Panc1 (cell line): Measurements from ENCODE around the gene MCF2L2. TPM values are rescaled to one million over a fixed set of nuclear protein-coding genes. Genes with fewer than 3 reads are reported as not detected.

Experiments
- ATAC-seq: fragments of 200-7000 bp; cut with Tn5 transposase; 2 replicates; pipeline ENCODE4 v1.9.1; 2020; ENCODE audit warnings: mild to moderate bottlenecking, moderate library complexity
- BruUV-seq: library from RNA; stranded (reverse); fragments of 400-500 nt; replicated peaks from 2 replicates; lab custom pipeline; 2021; lab: Mats Ljungman, UMichigan
- CTCF ChIA-PET: fragments of 300-600 bp; sonication (Branson Sonifier 250); formaldehyde crosslinking; loops from one replicate; lab custom pipeline; 2022; ENCODE audit warnings: antibody characterized with exemption; lab: Charles Lee
- POLR2A ChIA-PET: fragments of 300-600 bp; sonication (Branson Sonifier 250); formaldehyde crosslinking; loops from one replicate; lab custom pipeline; 2022; ENCODE audit warnings: antibody characterized with exemption; lab: Charles Lee
- DNase-seq: peaks from one replicate; pipeline ENCODE4 v3.0.0-alpha.2; 2010; ENCODE audit warnings: low read depth, low spot score
- H3K27ac ChIP-seq: 2 replicates; pipeline ENCODE4 v1.5.1; 2011; ENCODE audit warnings: mild to moderate bottlenecking, low read length, inconsistent platforms
- H3K27me3 ChIP-seq: fragments of 200-500 bp; sonication (Bioruptor generic); 2 replicates; pipeline ENCODE4 v1.6.0; 2014; ENCODE audit warnings: low read length, inconsistent platforms; ENCODE audit not compliant: control insufficient read depth, insufficient read depth
- H3K36me3 ChIP-seq: fragments of 200-500 bp; sonication (Bioruptor generic); 2 replicates; pipeline ENCODE4 v1.5.1; 2014; ENCODE audit warnings: inconsistent platforms, mild to moderate bottlenecking, low read length, moderate library complexity; ENCODE audit not compliant: control insufficient read depth, insufficient read depth
- H3K4me1 ChIP-seq: 2 replicates; pipeline ENCODE4 v1.5.1; 2011; ENCODE audit warnings: inconsistent platforms, mild to moderate bottlenecking, low read length, moderate library complexity; ENCODE audit not compliant: control insufficient read depth, insufficient read depth
- H3K4me3 ChIP-seq, 2 experiments: 2 replicates each; pipeline ENCODE4 v1.5.1; 2011 to 2012; ENCODE audit warnings: low read depth in 2 of 2, low read length in 2 of 2, mild to moderate bottlenecking in 2 of 2, inconsistent platforms in 1 of 2, moderate library complexity in 1 of 2
- H3K9me3 ChIP-seq: fragments of 200-500 bp; sonication (Bioruptor generic); 2 replicates; pipeline ENCODE4 v1.5.1; 2014; ENCODE audit warnings: low read depth, mild to moderate bottlenecking, inconsistent platforms, low read length, moderate library complexity; ENCODE audit not compliant: control insufficient read depth, insufficient read depth
- POLR2AphosphoS5 ChIP-seq: IDR thresholded peaks from 2 replicates; pipeline ENCODE4 v1.6.1; 2012; ENCODE audit warnings: mild to moderate bottlenecking, low read depth, low read length, moderate library complexity
- SIN3A ChIP-seq: IDR thresholded peaks from 2 replicates; pipeline ENCODE4 v1.6.1; 2012; ENCODE audit warnings: low read depth, mild to moderate bottlenecking, low read length, moderate library complexity, borderline replicate concordance; ENCODE audit not compliant: insufficient read depth
- TCF7L2 ChIP-seq: IDR thresholded peaks from 2 replicates; pipeline ENCODE4 v1.6.1; 2011; ENCODE audit warnings: mild to moderate bottlenecking, low read depth, low read length, inconsistent platforms
- in situ Hi-C: cut with HindIII; loops from 2 replicates; pipeline ENCODE4 v1.10.0; 2016; ENCODE audit warnings: low sequenced_read_pairs, low pct_unique_long_range_greater_than_20kb
- intact Hi-C: fragments of 100-400 bp; cut with micrococcal nuclease; formaldehyde crosslinking; loops from one replicate; pipeline ENCODE4 v1.10.0; 2022; ENCODE audit not compliant: unreplicated experiment
- total RNA-seq: library from RNA; stranded (reverse); gene quantifications from one replicate; pipeline ENCODE4 v1.2.1, GENCODE V29; 2021; ENCODE audit not compliant: unreplicated experiment
- TF ChIP-seq, protein P1 (sequence below), 2 experiments: IDR thresholded peaks; 2 replicates each; pipeline ENCODE4 v1.6.1; 2011 to 2012; ENCODE audit warnings: low read depth in 2 of 2, control low read depth in 1 of 2, low read length in 1 of 2, mild to moderate bottlenecking in 1 of 2, moderate library complexity in 1 of 2; ENCODE audit not compliant: insufficient read depth in 1 of 2
- TF ChIP-seq, protein P2 (sequence below): fragments of 450-650 bp; IDR thresholded peaks from 2 replicates; pipeline ENCODE4 v1.5.1; 2017; ENCODE audit warnings: mild to moderate bottlenecking

Gene MCF2L2
- total RNA-seq, 1 experiment from 2014 or later = 1.0 TPM

DNA sequence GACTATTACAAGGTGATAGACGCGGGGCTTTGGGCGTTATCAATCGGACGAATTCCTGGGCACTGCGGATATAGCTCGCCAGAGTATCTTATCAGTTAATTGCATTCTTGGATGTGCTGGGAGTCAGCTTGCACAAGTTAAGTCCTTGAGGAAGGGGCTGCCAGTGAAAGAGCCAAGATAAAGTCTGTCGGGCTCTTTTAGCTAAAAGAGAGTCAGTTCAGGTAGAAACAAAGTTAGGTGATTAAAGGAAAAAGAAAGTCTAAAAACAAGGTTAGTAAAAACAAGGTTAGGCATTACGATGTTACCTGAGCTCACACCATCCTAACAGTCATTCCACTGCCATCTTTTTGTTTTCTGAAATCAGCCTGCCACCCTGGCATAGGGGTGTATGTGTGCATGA lies 6.1 kb upstream of the MCF2L2 start:
- ChIA-PET POLR2A (no interaction called here), CTCF (interaction anchor here (0.7 kb wide), 1 partner anchor 324 kb away, joined by 3 read pairs; no protein-coding TSS in a partner anchor)
- Histone ChIP-seq H3K27me3 (peaks cover 6% of the 10 kb centered on the region), H3K4me1 (no peaks in the 10 kb centered on the region), H3K36me3 (no peaks in the 10 kb centered on the region), H3K9me3 (no peaks in the 10 kb centered on the region), H3K4me3 (no peak overlapping the region), H3K27ac (no peak overlapping the region)
- intact Hi-C loops = no loop called here
- BruUV-seq = no TSS peak
- in situ Hi-C loops = no loop called here
- TF ChIP-seq, protein P1, sequence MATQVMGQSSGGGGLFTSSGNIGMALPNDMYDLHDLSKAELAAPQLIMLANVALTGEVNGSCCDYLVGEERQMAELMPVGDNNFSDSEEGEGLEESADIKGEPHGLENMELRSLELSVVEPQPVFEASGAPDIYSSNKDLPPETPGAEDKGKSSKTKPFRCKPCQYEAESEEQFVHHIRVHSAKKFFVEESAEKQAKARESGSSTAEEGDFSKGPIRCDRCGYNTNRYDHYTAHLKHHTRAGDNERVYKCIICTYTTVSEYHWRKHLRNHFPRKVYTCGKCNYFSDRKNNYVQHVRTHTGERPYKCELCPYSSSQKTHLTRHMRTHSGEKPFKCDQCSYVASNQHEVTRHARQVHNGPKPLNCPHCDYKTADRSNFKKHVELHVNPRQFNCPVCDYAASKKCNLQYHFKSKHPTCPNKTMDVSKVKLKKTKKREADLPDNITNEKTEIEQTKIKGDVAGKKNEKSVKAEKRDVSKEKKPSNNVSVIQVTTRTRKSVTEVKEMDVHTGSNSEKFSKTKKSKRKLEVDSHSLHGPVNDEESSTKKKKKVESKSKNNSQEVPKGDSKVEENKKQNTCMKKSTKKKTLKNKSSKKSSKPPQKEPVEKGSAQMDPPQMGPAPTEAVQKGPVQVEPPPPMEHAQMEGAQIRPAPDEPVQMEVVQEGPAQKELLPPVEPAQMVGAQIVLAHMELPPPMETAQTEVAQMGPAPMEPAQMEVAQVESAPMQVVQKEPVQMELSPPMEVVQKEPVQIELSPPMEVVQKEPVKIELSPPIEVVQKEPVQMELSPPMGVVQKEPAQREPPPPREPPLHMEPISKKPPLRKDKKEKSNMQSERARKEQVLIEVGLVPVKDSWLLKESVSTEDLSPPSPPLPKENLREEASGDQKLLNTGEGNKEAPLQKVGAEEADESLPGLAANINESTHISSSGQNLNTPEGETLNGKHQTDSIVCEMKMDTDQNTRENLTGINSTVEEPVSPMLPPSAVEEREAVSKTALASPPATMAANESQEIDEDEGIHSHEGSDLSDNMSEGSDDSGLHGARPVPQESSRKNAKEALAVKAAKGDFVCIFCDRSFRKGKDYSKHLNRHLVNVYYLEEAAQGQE (IDR thresholded peaks at IDR 0.05; ENCODE audit: insufficient read depth in 1 of 2, low read depth in 2 of 2, low read length in 1 of 2) = no peak
- TF ChIP-seq TCF7L2 = no peak
- TF ChIP-seq SIN3A = no peak
- TF ChIP-seq POLR2AphosphoS5 = no peak
- TF ChIP-seq, protein P2, sequence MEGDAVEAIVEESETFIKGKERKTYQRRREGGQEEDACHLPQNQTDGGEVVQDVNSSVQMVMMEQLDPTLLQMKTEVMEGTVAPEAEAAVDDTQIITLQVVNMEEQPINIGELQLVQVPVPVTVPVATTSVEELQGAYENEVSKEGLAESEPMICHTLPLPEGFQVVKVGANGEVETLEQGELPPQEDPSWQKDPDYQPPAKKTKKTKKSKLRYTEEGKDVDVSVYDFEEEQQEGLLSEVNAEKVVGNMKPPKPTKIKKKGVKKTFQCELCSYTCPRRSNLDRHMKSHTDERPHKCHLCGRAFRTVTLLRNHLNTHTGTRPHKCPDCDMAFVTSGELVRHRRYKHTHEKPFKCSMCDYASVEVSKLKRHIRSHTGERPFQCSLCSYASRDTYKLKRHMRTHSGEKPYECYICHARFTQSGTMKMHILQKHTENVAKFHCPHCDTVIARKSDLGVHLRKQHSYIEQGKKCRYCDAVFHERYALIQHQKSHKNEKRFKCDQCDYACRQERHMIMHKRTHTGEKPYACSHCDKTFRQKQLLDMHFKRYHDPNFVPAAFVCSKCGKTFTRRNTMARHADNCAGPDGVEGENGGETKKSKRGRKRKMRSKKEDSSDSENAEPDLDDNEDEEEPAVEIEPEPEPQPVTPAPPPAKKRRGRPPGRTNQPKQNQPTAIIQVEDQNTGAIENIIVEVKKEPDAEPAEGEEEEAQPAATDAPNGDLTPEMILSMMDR = no peak
- no peak for DNase-seq
- ATAC-seq = no peak

DNA sequence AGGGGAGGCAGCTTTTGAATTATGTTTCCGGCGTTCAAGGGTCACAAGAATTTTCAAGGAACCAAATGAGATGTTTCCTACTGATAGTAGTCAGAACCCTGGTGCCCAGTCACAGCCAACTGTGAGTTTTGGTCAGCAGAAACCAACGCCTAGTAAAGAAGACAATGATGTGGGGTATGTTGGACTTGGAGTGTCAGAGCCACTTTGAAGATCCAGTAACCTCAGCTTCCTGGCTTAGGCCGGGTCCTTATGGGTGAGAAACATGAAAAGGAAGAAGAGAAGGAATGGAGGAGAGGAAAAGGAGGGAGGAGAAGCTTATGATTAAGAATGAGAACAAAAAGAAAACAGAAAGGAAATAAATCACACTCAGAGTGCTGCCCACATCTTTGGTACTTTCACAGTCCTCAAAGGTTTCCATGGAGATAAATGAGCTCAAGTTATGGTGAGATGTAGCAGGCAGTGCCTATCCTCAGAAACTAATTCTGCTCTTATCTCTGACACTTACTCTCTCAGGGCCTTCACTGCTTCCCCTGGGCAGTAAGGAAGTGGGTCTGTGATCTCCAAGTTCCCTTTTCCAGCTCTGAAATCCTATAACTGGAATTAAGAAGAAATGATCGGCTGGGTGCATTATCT lies 2.0 kb upstream of the MCF2L2 start:
- Histone ChIP-seq H3K27me3 (peaks cover 11% of the 10 kb centered on the region), H3K27ac (no peak overlapping the region), H3K36me3 (no peaks in the 10 kb centered on the region), H3K4me1 (no peaks in the 10 kb centered on the region), H3K4me3 (no peak overlapping the region), H3K9me3 (no peaks in the 10 kb centered on the region)
- TF ChIP-seq POLR2AphosphoS5 (no peak), SIN3A (no peak), TCF7L2 (no peak)
- TF ChIP-seq, protein P1 (IDR thresholded peaks at IDR 0.05; ENCODE audit: insufficient read depth in 1 of 2, low read depth in 2 of 2, low read length in 1 of 2) = no peak
- TF ChIP-seq, protein P2 = no peak
- POLR2A ChIA-PET = no interaction called here
- no peak for DNase-seq
- intact Hi-C loops = no loop called here
- ATAC-seq = no peak
- CTCF ChIA-PET = no interaction called here
- in situ Hi-C loops = no loop called here
- no TSS peak for BruUV-seq
